ENCODE results near the gene TENM3.

DNA sequence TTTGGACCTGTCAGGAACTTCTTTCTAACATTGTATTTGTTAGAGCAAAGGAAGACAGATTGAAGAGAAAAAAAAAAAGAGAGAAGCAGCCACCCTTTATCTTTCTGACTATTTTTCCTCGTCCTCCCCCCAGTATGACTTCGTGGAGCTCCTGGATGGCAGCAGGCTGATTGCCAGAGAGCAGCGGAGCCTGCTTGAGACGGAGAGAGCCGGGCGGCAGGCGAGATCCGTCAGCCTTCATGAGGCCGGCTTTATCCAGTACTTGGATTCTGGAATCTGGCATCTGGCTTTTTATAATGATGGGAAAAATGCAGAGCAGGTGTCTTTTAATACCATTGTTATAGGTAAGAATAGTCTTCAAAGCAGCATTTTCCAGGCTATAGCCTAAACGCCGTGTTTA, 436.3 kb downstream of the TENM3 start:
- TF ChIP-seq, protein P1, sequence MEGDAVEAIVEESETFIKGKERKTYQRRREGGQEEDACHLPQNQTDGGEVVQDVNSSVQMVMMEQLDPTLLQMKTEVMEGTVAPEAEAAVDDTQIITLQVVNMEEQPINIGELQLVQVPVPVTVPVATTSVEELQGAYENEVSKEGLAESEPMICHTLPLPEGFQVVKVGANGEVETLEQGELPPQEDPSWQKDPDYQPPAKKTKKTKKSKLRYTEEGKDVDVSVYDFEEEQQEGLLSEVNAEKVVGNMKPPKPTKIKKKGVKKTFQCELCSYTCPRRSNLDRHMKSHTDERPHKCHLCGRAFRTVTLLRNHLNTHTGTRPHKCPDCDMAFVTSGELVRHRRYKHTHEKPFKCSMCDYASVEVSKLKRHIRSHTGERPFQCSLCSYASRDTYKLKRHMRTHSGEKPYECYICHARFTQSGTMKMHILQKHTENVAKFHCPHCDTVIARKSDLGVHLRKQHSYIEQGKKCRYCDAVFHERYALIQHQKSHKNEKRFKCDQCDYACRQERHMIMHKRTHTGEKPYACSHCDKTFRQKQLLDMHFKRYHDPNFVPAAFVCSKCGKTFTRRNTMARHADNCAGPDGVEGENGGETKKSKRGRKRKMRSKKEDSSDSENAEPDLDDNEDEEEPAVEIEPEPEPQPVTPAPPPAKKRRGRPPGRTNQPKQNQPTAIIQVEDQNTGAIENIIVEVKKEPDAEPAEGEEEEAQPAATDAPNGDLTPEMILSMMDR (IDR thresholded peaks at IDR 0.05; ENCODE audit: low read depth, low read length, poor library complexity, severe bottlenecking): no peak
- TF ChIP-seq EZH2phosphoT487 (IDR thresholded peaks at IDR 0.05; ENCODE audit: borderline replicate concordance, low read length): no peak
